ENCODE results near the gene COTL1. TPM values are rescaled to one million over a fixed set of nuclear protein-coding genes. Genes with fewer than 3 reads are reported as not detected.

COTL1 gene
- total and polyA plus RNA-seq, 7 donors: 6.1 to 44.5 (median 9.8) TPM

GRCh38 chr16:84662471-84662870 is 44.6 kb upstream of the COTL1 start:
- no peak for TF ChIP-seq CTCF (IDR thresholded peaks at IDR 0.05)
- no peak overlapping the region for H3K27ac ChIP-seq

GRCh38 chr16:84661418-84662060 is 43.7 kb upstream of the COTL1 start:
- no peaks in the 10 kb centered on the region for H3K27me3 ChIP-seq (ENCODE audit: insufficient read depth in 3 of 3, low read length in 2 of 3)
- H3K4me1 ChIP-seq: no peaks in the 10 kb centered on the region
- DNase-seq: no peak
- no peak overlapping the region for H3K27ac ChIP-seq
- 94 to 96% (median 95%) methylated on average over 51 of the region's 51 CpGs for WGBS, 3 donors
- intact Hi-C loops (cut with DNase I): no loop called here
- TF ChIP-seq CTCF (IDR thresholded peaks at IDR 0.05): no peak
- H3K9me3 ChIP-seq: no peaks in the 10 kb centered on the region
- ATAC-seq: no peak
- H3K36me3 ChIP-seq (ENCODE audit: insufficient read depth in 1 of 2, low read depth in 1 of 2): peaks cover 6 to 98% of the 10 kb centered on the region in 2 donors
- H3K4me3 ChIP-seq: no peak overlapping the region

More at GRCh38 chr16:84662471-84662870, 44.6 kb upstream of the COTL1 start:
- 94 to 96% (median 95%) methylated on average over 9 of the region's 9 CpGs for WGBS, 3 donors
- Histone ChIP-seq H3K9me3 (no peaks in the 10 kb centered on the region), H3K4me3 (no peak overlapping the region), H3K36me3 (ENCODE audit: insufficient read depth in 1 of 2, low read depth in 1 of 2) (peaks cover 2 to 90% of the 10 kb centered on the region in 2 donors), H3K4me1 (no peaks in the 10 kb centered on the region), H3K27me3 (ENCODE audit: insufficient read depth in 3 of 3, low read length in 2 of 3) (no peaks in the 10 kb centered on the region)
- DNase-seq: no peak
- ATAC-seq: no peak
- intact Hi-C loops (cut with DNase I): no loop called here

- 78% methylated on average over 7 of the region's 7 CpGs for WGBS, 3 donors
- intact Hi-C loops (cut with DNase I): no loop called here
- H3K27ac ChIP-seq: no peak overlapping the region
- no peak for TF ChIP-seq CTCF (IDR thresholded peaks at IDR 0.05)
- ATAC-seq (no peak), DNase-seq (no peak)
- no peaks in the 10 kb centered on the region for H3K4me1 ChIP-seq
- H3K4me3 ChIP-seq: no peak overlapping the region
- H3K9me3 ChIP-seq: no peaks in the 10 kb centered on the region
- no peaks in the 10 kb centered on the region for H3K27me3 ChIP-seq (ENCODE audit: insufficient read depth in 3 of 3, low read length in 2 of 3)
- peaks cover 6 to 94% of the 10 kb centered on the region in 2 donors for H3K36me3 ChIP-seq (ENCODE audit: insufficient read depth in 1 of 2, low read depth in 1 of 2)
Measured at GRCh38 chr16:84660973-84661372, 43.1 kb upstream of the COTL1 start.

GRCh38 chr16:84659656-84660300 is 41.9 kb upstream of the COTL1 start:
- no peak for TF ChIP-seq CTCF (IDR thresholded peaks at IDR 0.05)
- DNase-seq: no peak
- H3K36me3 ChIP-seq (ENCODE audit: insufficient read depth in 1 of 2, low read depth in 1 of 2): peaks cover 6 to 91% of the 10 kb centered on the region in 2 donors
- no peak overlapping the region for H3K27ac ChIP-seq
- H3K27me3 ChIP-seq (ENCODE audit: insufficient read depth in 3 of 3, low read length in 2 of 3): no peaks in the 10 kb centered on the region
- H3K4me1 ChIP-seq: no peaks in the 10 kb centered on the region
- intact Hi-C loops (cut with DNase I): no loop called here
- 95 to 97% (median 96%) methylated on average over 27 of the region's 27 CpGs for WGBS, 3 donors
- no peaks in the 10 kb centered on the region for H3K9me3 ChIP-seq
- no peak overlapping the region for H3K4me3 ChIP-seq
- no peak for ATAC-seq
